Effector memory CD8-positive, alpha-beta T cell (primary cell): Measurements from ENCODE around the gene SBF1.
"Not testable (repeated sequence)": the region's sequence is repeated elsewhere in the genome, so short reads cannot be mapped to it uniquely, and the experiment has no call there.

Source experiments
- ATAC-seq: fragments of 150-1000 bp; cut with Tn5 transposase; replicated peaks from 2 replicates; pipeline ENCODE4 v1.10.0; 2021; ENCODE audit warnings: mild to moderate bottlenecking, moderate library complexity
- DNase-seq, 3 experiments: peaks; one replicate each; pipeline ENCODE4 v3.0.0; 2021
- H3K27ac Mint-ChIP-seq, 2 donors: one replicate each; pipeline ENCODE4 v1.8.0; 2022; ENCODE audit warnings: mild to moderate bottlenecking in 2 of 2, mixed read lengths in 2 of 2, moderate library complexity in 2 of 2
- H3K27me3 Mint-ChIP-seq, 2 donors: one replicate each; pipeline ENCODE4 v1.8.0; 2022; ENCODE audit warnings: mixed read lengths in 2 of 2
- H3K36me3 Mint-ChIP-seq: one replicate; pipeline ENCODE4 v1.8.0; 2022; ENCODE audit warnings: mild to moderate bottlenecking, moderate library complexity, mixed read lengths; ENCODE audit not compliant: insufficient read depth
- H3K4me1 Mint-ChIP-seq, 2 donors: one replicate each; pipeline ENCODE4 v1.8.0; 2022; ENCODE audit warnings: low read depth in 2 of 2, mixed read lengths in 2 of 2
- H3K4me3 Mint-ChIP-seq, 2 donors: one replicate each; pipeline ENCODE4 v1.8.0; 2022; ENCODE audit warnings: mild to moderate bottlenecking in 2 of 2, mixed read lengths in 2 of 2, moderate library complexity in 2 of 2
- H3K9me3 Mint-ChIP-seq, 2 donors: one replicate each; pipeline ENCODE4 v1.8.0; 2022; ENCODE audit warnings: mixed read lengths in 2 of 2
- total RNA-seq, 9 experiments: gene quantifications; one replicate each; lab custom pipeline; 2026; lab: John Stamatoyannopoulos, UW

Gene SBF1, protein sequence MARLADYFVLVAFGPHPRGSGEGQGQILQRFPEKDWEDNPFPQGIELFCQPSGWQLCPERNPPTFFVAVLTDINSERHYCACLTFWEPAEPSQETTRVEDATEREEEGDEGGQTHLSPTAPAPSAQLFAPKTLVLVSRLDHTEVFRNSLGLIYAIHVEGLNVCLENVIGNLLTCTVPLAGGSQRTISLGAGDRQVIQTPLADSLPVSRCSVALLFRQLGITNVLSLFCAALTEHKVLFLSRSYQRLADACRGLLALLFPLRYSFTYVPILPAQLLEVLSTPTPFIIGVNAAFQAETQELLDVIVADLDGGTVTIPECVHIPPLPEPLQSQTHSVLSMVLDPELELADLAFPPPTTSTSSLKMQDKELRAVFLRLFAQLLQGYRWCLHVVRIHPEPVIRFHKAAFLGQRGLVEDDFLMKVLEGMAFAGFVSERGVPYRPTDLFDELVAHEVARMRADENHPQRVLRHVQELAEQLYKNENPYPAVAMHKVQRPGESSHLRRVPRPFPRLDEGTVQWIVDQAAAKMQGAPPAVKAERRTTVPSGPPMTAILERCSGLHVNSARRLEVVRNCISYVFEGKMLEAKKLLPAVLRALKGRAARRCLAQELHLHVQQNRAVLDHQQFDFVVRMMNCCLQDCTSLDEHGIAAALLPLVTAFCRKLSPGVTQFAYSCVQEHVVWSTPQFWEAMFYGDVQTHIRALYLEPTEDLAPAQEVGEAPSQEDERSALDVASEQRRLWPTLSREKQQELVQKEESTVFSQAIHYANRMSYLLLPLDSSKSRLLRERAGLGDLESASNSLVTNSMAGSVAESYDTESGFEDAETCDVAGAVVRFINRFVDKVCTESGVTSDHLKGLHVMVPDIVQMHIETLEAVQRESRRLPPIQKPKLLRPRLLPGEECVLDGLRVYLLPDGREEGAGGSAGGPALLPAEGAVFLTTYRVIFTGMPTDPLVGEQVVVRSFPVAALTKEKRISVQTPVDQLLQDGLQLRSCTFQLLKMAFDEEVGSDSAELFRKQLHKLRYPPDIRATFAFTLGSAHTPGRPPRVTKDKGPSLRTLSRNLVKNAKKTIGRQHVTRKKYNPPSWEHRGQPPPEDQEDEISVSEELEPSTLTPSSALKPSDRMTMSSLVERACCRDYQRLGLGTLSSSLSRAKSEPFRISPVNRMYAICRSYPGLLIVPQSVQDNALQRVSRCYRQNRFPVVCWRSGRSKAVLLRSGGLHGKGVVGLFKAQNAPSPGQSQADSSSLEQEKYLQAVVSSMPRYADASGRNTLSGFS (N-terminal part only)
- total RNA-seq = 290 to 825 (median 385) reads per million in 9 experiments

DNA sequence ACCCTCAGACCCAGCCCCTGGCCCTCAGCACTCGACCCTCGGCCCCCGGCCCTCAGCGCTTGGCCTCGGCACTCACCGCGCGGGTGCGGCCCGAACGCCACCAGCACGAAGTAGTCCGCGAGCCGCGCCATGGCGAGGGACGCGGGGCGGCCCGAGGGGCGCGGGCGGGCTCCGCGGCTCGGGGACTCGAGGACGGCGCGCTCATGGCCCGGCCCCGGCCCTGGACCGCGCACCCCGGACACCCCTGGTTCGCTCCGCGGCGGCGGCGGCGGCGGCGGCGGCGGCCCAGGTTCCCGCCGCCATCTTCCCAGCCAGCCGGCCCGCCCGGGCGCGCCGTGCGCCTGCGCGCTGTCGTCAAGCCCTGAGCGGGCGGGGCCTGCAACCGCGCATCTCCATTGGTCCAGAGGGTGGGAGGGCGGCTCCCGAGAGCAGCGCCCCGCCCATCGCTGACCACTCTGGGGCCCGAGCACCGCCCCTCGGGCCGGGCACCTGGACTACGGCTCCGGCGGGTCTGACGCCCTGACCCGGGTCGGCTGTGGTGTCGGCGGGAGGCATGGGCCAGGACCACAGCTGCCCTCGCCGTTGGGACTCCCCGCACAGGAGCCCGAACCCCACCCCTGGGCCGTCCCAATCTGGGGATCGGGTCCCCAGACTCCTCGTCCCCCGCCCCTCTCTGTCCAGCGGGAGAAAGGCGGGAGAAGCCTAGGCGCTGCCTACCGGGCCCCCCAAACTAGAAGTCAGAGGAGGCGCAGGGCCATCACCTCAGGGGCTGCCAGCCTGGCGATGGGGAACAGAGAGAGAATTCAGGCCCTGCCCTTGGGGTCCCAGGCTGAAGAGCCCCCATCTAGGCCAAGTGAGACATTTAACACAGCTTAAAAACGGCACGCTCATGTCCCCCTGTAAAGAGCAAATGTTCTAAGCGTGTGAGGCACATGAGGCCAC, at the start of gene SBF1:
Gene SBF1, minus strand, starts transcription at position 326 of the 942 bp plus-strand sequence. Its CDS starts 195 bp downstream, at position 131.
- Mint-ChIP-seq H3K9me3 (no peaks in the 10 kb centered on the region), H3K4me1 (peaks cover 26 to 45% of the 10 kb centered on the region in 2 donors), H3K27me3 (peaks cover 0 to 1% of the 10 kb centered on the region in 2 donors), H3K36me3 (peaks cover 12% of the 10 kb centered on the region), H3K27ac (peak within 1 kb of the TSS; percentile 95 to 96), H3K4me3 (peak within 1 kb of the TSS; percentile 94 to 96)
- peak; percentile 64 for ATAC-seq
- peak; percentile 81 to 85 (median 85) for DNase-seq

DNA sequence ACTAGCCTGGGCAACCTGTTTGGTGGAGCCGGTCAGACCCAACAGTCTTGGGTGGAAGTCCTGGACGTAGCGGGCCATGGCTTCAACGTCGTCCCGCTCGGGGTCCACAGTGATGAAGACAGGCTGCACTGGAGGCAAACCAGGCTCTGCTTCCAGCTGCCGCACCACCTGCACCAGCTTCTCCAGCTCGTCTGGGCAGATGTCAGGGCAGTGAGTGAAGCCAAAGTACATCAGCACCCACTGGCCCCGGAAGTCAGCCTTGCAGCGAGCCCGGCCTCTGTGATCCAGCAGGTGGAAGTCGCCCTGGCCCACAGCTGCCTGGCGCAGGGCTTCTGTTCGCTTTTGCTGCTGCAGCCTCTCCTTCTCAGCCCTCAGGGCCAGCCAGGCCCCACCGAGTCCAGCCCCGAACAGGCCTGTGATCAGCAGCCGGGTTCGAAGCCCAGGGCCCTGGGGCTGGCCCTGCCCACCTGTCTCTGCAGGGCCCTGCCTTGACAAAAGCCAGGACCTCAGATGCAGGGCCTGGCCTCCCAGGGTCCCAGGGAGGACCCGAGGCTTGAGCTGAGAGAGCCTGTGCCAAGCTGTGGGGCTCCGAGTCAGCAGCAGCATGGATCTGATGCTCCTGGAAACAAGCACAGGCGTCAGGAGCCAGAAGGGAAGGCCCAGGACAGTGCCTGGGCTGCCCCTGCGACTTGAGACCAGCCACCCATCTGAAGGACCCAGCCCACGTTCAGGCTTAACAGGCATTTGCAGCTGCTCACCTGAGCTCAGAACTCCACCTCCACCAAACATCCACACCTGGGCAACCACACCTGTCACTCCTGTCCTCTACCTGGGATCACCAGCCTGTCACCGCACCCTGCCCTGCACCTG, 49.2 kb upstream of the SBF1 start:
- Mint-ChIP-seq H3K27ac (peak overlapping the region; percentile 80 to 94), H3K4me1 (peaks cover 28 to 32% of the 10 kb centered on the region in 2 donors), H3K9me3 (no peaks in the 10 kb centered on the region), H3K36me3 (peaks cover 74% of the 10 kb centered on the region), H3K27me3 (no peaks in the 10 kb centered on the region), H3K4me3 (peak overlapping the region; percentile 83 to 96)
- no peak for DNase-seq
- no peak for ATAC-seq

DNA sequence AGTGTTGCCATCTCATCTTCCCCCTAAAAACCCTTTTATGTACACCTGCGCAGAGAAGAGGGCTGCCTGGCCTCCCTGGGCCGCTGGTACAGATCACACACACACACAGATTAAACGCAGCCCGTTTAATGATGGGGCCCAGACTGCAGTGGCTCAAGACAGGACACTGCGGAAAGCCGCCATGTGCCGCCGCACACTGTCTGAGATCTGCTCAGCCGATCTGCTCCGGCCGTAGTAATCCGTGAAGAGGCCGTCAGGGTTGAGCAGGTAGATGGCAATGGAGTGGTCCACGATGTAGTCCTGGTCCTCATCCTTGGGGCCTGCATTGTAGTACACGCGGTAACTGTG, 48.6 kb upstream of the SBF1 start:
- no peaks in the 10 kb centered on the region for H3K27me3 Mint-ChIP-seq
- no peak for DNase-seq
- ATAC-seq = no peak
- peak overlapping the region in 1 of 2 donors; percentile 68 for H3K27ac Mint-ChIP-seq
- peaks cover 25 to 26% of the 10 kb centered on the region in 2 donors for H3K4me1 Mint-ChIP-seq
- H3K9me3 Mint-ChIP-seq = no peaks in the 10 kb centered on the region
- H3K4me3 Mint-ChIP-seq = peak overlapping the region; percentile 19 to 31
- H3K36me3 Mint-ChIP-seq = peaks cover 70% of the 10 kb centered on the region

DNA sequence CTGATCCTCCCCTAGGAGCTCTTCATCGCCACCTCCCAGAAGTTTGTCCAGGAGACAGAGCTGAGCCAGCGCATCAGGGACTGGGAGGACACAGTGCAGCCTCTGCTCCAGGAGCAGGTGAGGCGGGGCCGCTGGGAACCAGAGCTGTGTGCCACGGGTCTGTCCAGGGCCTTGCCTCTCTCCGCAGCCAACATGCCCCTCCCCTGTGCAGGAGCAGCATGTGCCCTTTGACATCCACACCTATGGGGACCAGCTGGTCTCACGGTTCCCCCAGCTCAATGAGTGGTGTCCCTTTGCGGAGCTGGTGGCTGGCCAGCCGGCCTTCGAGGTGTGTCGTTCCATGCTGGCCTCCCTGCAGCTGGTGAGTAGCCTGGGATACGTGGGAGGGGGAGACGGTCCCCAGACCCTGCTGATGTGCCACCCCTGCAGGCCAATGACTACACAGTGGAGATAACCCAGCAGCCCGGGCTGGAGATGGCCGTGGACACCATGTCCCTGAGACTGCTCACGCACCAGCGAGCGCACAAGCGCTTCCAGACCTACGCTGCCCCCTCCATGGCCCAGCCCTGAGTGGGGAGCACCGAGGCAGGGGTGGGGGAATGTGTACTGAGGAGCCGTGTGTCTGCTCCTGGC, 48.1 kb upstream of the SBF1 start:
- Mint-ChIP-seq H3K4me1 (peaks cover 20 to 23% of the 10 kb centered on the region in 2 donors), H3K36me3 (peaks cover 74% of the 10 kb centered on the region), H3K4me3 (peak overlapping the region; percentile 19 to 31), H3K27me3 (no peaks in the 10 kb centered on the region), H3K9me3 (no peaks in the 10 kb centered on the region), H3K27ac (peak overlapping the region in 1 of 2 donors; percentile 68)
- DNase-seq = no peak
- ATAC-seq = no peak

DNA sequence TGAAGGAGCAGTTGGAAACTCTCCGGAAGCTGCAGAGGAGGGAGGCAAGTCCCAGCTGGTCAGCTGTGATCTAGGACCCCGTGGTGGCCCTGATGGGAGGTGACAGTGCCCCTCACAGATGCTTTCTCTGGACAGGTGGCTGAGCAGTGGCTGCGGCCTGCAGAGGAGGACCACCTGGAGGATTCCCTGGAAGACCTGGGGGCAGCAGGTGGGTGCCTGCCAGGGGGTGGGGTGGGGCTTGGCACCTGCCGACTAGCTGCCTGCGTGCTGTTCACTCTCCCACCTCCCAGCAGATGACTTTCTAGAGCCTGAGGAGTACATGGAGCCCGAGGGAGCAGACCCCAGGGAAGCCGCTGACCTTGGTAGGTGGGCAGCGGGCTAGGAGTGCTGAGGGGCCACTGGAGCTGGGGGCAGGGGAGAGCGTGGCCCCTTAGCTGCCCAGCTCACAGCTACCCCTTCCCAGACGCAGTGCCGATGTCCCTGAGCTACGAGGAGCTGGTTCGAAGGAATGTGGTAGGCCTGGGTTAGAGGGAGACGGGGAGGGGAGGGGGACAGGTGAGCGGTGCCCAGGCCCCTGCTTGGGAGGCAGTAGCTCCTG, 47.5 kb upstream of the SBF1 start:
- no peaks in the 10 kb centered on the region for H3K9me3 Mint-ChIP-seq
- no peaks in the 10 kb centered on the region for H3K27me3 Mint-ChIP-seq
- ATAC-seq = no peak
- peak overlapping the region in 1 of 2 donors; percentile 68 for H3K27ac Mint-ChIP-seq
- peaks cover 14 to 19% of the 10 kb centered on the region in 2 donors for H3K4me1 Mint-ChIP-seq
- H3K36me3 Mint-ChIP-seq = peaks cover 71% of the 10 kb centered on the region
- H3K4me3 Mint-ChIP-seq = no peak overlapping the region
- DNase-seq = no peak

DNA sequence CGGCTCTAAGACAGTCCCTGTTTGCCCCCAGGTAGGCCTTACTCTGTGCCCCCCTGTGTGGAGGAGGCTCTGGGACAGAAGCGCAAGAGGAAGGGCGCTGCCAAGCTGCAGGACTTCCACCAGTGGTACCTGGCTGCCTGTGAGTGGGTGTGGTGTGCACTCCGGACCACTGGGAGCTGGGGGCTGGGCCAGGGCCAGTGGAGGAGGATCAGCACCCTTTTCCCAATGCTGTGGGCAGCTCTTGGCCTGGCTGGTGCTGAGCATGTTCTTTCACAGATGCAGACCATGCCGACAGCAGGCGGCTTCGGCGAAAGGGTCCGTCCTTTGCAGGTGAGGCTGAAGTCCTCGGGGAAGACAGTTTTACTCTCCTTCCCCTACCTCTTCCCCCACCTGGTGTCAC, 46.9 kb upstream of the SBF1 start:
- Mint-ChIP-seq H3K4me3 (no peak overlapping the region), H3K9me3 (no peaks in the 10 kb centered on the region), H3K27ac (no peak overlapping the region), H3K36me3 (peaks cover 76% of the 10 kb centered on the region), H3K4me1 (peaks cover 8 to 15% of the 10 kb centered on the region in 2 donors), H3K27me3 (no peaks in the 10 kb centered on the region)
- ATAC-seq = no peak
- DNase-seq = no peak

DNA sequence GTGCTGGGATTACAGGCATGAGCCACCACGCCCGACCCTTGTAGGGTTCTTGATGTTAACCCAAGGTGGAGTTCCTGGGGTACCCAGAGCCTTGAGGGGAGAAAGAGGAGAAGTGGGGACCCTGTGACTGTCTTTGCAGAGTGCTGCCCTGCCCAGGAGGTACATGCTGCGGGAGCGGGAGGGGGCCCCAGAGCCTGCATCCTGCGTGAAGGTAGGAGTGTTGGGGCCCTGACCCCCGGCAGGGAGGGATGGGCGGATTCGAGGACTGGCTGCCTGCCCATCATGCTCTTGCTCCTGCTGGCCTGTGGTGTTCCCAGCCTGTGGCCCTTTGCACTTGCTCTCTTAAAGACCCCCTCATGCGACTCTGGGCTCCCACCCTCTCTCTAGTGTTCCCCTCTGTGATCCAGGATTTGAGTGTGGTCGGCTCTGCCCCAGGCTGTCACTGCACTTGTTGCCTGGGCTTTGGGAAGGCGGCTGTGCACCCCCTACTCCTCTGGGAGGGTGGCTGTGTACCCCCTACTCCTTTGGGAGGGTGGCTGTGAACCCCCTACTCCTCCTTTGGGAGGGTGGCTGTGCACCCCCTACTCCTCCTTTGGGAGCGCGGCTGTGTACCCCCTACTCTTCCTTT, 46.1 kb upstream of the SBF1 start:
- Mint-ChIP-seq H3K27me3 (no peaks in the 10 kb centered on the region), H3K4me1 (peaks cover 9 to 14% of the 10 kb centered on the region in 2 donors), H3K4me3 (no peak overlapping the region), H3K9me3 (no peaks in the 10 kb centered on the region), H3K36me3 (peaks cover 81% of the 10 kb centered on the region), H3K27ac (no peak overlapping the region)
- no peak for ATAC-seq
- DNase-seq = no peak

DNA sequence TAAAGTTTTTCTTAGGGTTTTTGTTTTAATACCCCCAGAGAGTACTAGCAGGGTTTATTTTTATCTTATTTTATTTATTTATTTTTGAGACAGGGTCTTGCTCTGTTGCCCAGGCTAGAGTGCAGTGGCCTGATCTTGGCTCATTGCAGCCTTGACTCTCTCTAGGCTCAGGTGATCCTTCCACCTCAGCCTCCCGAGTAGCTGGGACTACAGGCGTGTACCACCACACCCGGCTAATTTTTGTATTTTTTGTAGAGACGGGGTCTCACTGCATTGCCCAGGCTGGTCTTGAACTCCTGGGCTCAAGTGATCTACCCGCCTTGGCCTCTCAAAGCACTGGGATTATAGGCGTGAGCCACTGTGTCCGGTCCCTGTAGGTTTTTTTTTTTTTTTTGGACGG, 45.3 kb upstream of the SBF1 start:
- ATAC-seq, H3K27ac Mint-ChIP-seq, H3K9me3 Mint-ChIP-seq, DNase-seq, H3K4me3 Mint-ChIP-seq, H3K27me3 Mint-ChIP-seq: not testable (repeated sequence)
- Mint-ChIP-seq H3K36me3 (peaks cover 78% of the 10 kb centered on the region), H3K4me1 (peaks cover 14 to 18% of the 10 kb centered on the region in 2 donors)

DNA sequence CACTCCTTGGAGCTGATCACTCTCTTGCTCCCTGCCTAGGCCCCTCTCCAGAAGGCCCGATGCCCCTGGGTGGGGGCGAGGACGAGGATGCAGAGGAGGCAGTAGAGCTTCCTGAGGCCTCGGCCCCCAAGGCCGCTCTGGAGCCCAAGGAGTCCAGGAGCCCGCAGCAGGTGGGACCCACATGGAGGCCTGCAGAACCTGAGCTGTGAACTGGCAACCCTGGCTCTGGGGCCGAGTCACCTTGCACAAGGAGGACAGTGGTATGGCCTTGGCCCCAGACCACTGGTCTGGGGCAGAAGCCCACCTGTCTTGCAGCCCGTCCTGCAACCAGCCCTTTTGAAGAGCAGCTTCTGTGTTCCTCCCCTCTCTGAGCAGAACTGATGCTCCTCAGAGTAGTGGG, 44.3 kb upstream of the SBF1 start:
- Mint-ChIP-seq H3K36me3 (peaks cover 75% of the 10 kb centered on the region), H3K27ac (no peak overlapping the region), H3K27me3 (no peaks in the 10 kb centered on the region), H3K9me3 (no peaks in the 10 kb centered on the region), H3K4me3 (no peak overlapping the region), H3K4me1 (peaks cover 12 to 17% of the 10 kb centered on the region in 2 donors)
- ATAC-seq (no peak), DNase-seq (no peak)

DNA sequence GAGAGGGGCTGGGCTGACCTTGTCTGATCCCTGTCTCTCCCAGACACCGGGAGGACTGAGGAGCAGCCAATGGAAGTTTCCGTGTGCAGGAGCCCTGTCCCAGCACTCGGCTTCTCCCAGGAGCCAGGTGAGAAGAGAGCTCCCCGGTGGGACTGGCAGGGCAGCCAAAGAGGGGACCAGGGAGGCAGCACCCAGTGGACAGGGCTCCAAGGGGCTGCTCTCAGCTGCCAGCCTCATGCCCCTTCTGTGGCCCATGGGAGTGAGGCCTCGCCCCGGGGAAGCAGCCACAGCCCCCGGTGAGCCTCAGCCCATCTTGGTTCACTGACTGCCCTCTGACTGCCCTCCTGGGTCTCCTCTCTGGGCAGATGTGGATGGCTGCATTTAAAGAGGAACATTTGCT, 43.8 kb upstream of the SBF1 start:
- H3K4me1 Mint-ChIP-seq = peaks cover 12 to 20% of the 10 kb centered on the region in 2 donors
- ATAC-seq = no peak
- H3K27me3 Mint-ChIP-seq = no peaks in the 10 kb centered on the region
- no peaks in the 10 kb centered on the region for H3K9me3 Mint-ChIP-seq
- peaks cover 69% of the 10 kb centered on the region for H3K36me3 Mint-ChIP-seq
- H3K27ac Mint-ChIP-seq = no peak overlapping the region
- DNase-seq = no peak
- H3K4me3 Mint-ChIP-seq = no peak overlapping the region
